Measurements from ENCODE around the gene SH3RF3. TPM values are rescaled to one million over a fixed set of nuclear protein-coding genes. Genes with fewer than 3 reads are reported as not detected.

SH3RF3 gene
- total and polyA plus RNA-seq, 9 of the 15 experiments (the other 6 are each of a cell fraction or from before 2014, with no cell fraction given): 0.02 TPM; not detected in 8

DNA sequence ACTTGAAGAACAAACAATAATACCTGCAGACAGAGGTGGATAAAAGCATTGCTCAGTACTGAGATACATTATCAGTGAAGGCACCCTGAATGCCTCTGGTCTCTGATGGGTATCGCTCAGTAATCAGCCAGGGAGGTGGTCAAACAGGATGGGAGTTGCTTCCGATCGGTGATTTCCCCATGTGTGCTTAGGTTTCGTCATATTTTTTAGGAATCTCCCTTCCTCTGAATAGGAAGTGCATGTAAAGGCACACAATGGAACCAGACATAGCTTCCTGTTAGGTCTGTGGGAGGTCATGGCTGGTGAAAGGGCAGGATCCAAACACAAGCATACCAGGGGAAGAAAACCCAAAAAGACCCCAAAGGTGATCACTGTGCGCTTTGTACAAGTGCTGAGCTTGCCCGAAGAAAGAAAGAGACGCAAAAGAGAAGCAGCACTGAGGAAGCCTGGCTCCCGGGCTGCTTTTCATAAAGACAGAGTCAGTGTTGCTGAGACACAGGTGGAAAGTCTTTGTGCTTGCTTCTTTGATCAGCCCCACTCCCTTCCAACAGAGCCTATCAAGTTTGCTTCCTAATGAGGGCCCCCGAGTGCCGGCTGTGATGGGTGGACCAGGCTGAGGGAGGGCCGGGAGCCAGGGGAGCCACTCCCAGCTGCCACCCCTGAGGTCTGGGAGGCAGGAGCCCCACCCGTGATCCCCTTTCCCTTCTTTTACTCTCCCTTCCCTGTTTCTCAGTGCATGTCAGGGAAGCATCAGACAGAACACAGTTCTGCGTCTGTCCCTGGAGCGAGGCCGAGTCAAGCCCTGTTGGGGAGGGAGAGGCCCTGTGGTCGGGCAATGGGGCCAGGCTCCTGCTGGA is 138.2 kb downstream of the SH3RF3 start (continued):
- TF ChIP-seq CREB3L1 (IDR thresholded peaks at IDR 0.05; ENCODE audit: borderline replicate concordance, low read depth) (no peak), ATF7 (IDR thresholded peaks at IDR 0.05) (peak; percentile 64; the same call in 1 of the 2 replicates), U2AF2 (optimal IDR thresholded peaks at IDR 0.05; ENCODE audit: low read depth, low read length) (no peak), ZFP36 (IDR thresholded peaks at IDR 0.05; ENCODE audit: low read depth, low read length, partially characterized antibody) (no peak), JUN (IDR thresholded peaks at IDR 0.05; ENCODE audit: borderline replicate concordance, low read depth, low read length) (no peak), JUN (CRISPR knock-in tag; IDR thresholded peaks at IDR 0.05; ENCODE audit: borderline replicate concordance) (no peak), ARID3B (CRISPR knock-in tag; IDR thresholded peaks at IDR 0.05; ENCODE audit: borderline replicate concordance) (no peak), RAD51 (IDR thresholded peaks at IDR 0.05; ENCODE audit: borderline replicate concordance, low read depth) (no peak), DMBX1 (CRISPR knock-in tag; IDR thresholded peaks at IDR 0.05; ENCODE audit: borderline replicate concordance) (no peak), CBFB (CRISPR knock-in tag; IDR thresholded peaks at IDR 0.05) (no peak), HLTF (IDR thresholded peaks at IDR 0.05) (no peak), COPS2 (conservative IDR thresholded peaks at IDR 0.05) (no peak), ZNF23 (CRISPR knock-in tag; IDR thresholded peaks at IDR 0.05) (no peak), ZNF76 (CRISPR knock-in tag; IDR thresholded peaks at IDR 0.05; ENCODE audit: borderline replicate concordance) (peak; percentile 47; the same call in 1 of the 2 replicates), TEAD4 (IDR thresholded peaks at IDR 0.05; ENCODE audit: low read length) (no peak; the same call in 1 of the 2 replicates), TEAD4 (CRISPR knock-in tag; IDR thresholded peaks at IDR 0.05; ENCODE audit: borderline replicate concordance) (no peak), TBL1XR1 (IDR thresholded peaks at IDR 0.05; ENCODE audit: low read length in 2 of 2) (peak in 1 of 2 experiments; percentile 11; a peak in 1 of 4 replicates), RNF219 (CRISPR knock-in tag; IDR thresholded peaks at IDR 0.05) (no peak), PHB2 (IDR thresholded peaks at IDR 0.05; ENCODE audit: low read depth) (no peak), ZNF785 (CRISPR knock-in tag; IDR thresholded peaks at IDR 0.05) (no peak), ZBTB8A (IDR thresholded peaks at IDR 0.05; ENCODE audit: partially characterized antibody) (no peak), ZNF41 (CRISPR knock-in tag; conservative IDR thresholded peaks at IDR 0.05) (peak; percentile 14; the same call in 1 of the 2 replicates)
- TF ChIP-seq, protein P1, sequence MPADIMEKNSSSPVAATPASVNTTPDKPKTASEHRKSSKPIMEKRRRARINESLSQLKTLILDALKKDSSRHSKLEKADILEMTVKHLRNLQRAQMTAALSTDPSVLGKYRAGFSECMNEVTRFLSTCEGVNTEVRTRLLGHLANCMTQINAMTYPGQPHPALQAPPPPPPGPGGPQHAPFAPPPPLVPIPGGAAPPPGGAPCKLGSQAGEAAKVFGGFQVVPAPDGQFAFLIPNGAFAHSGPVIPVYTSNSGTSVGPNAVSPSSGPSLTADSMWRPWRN (IDR thresholded peaks at IDR 0.05; ENCODE audit: low read depth): peak; percentile 72; the same call in 1 of the 2 replicates
